Measurements from ENCODE around the gene TBX4. TPM values are rescaled to one million over a fixed set of nuclear protein-coding genes. Genes with fewer than 3 reads are reported as not detected.

Gene TBX4
- total RNA-seq, 1 experiment from 2014 or later: not detected

GRCh38 chr17:61464843-61465180 lies 12.6 kb downstream of the TBX4 start:
- H3K18ac ChIP-seq (ENCODE audit: insufficient read length, low read depth, low read length): no peak overlapping the region
- no peaks in the 10 kb centered on the region for H3K23me2 ChIP-seq (ENCODE audit: insufficient read length, low read depth, low read length, poor library complexity, severe bottlenecking)
- H3K56ac ChIP-seq (ENCODE audit: insufficient read length, low read depth, low read length): no peak overlapping the region
- Mint-ChIP-seq H3K9me3 (peaks cover 0 to 2% of the 10 kb centered on the region in 2 experiments; a peak in 3 of 5 replicates), H3K4me3 (no peak overlapping the region), H3K27ac (no peak overlapping the region; a peak in 1 of 7 replicates), H3K36me3 (ENCODE audit: insufficient read depth in 1 of 3, low read depth in 3 of 3) (peaks cover 0 to 1% (median 0%) of the 10 kb centered on the region in 3 experiments; a peak in 2 of 7 replicates), H3K27me3 (ENCODE audit: low read depth) (peaks cover 90% of the 10 kb centered on the region), H3K4me1 (peaks cover 15 to 45% of the 10 kb centered on the region in 2 experiments)
- no peak overlapping the region for H2BK5ac ChIP-seq (ENCODE audit: insufficient read length, low read length)
- peaks cover 51% of the 10 kb centered on the region for H3K27me3 ChIP-seq (ENCODE audit: insufficient read depth, low read length)
- no peaks in the 10 kb centered on the region; the same call in 1 of the 2 replicates for H3K4me1 ChIP-seq (ENCODE audit: insufficient read depth, low read length)
- no peaks in the 10 kb centered on the region for H3K9me3 ChIP-seq (ENCODE audit: control insufficient read depth, low read depth, low read length)
- no peak overlapping the region for H3K23ac ChIP-seq (ENCODE audit: insufficient read length, low read depth, low read length)
- WGBS (ENCODE audit: extremely low coverage, insufficient read length, low lambda C conversion rate): no CpG with 5 or more reads among the region's 3 CpGs
- no peak overlapping the region for H2BK120ac ChIP-seq (ENCODE audit: low read depth, low read length, poor library complexity, severe bottlenecking)
- no peak overlapping the region for H3K9ac ChIP-seq (ENCODE audit: extremely low read depth, insufficient read length, low read length)
- H3T11ph ChIP-seq (ENCODE audit: low read length): no peak overlapping the region
- no peaks in the 10 kb centered on the region for H3K79me2 ChIP-seq (ENCODE audit: insufficient read depth, low read length)
- no peak overlapping the region for H4K91ac ChIP-seq (ENCODE audit: insufficient read length, low read depth, low read length)
- H3K4ac ChIP-seq (ENCODE audit: low read depth, low read length): no peak overlapping the region
- no peaks in the 10 kb centered on the region for H3K79me1 ChIP-seq (ENCODE audit: insufficient read depth, low read depth, low read length, poor library complexity, severe bottlenecking)
- H3K4me2 ChIP-seq (ENCODE audit: insufficient read depth, insufficient read length, low read length): no peak overlapping the region
- DNase-seq: no peak
- no peak overlapping the region for H2AFZ ChIP-seq (ENCODE audit: low read length)
- H3K27ac ChIP-seq (ENCODE audit: insufficient read length, low read depth, low read length): no peak overlapping the region
- H2BK15ac ChIP-seq (ENCODE audit: low read depth, low read length): no peak overlapping the region
- no peak overlapping the region for H4K5ac ChIP-seq (ENCODE audit: insufficient read length, low read depth, low read length)
- no peak overlapping the region for H3K14ac ChIP-seq (ENCODE audit: insufficient read depth, low read length)
- H4K8ac ChIP-seq (replicated peaks; ENCODE audit: insufficient read length, low read depth, low read length): no peak overlapping the region
- no peaks in the 10 kb centered on the region for H4K20me1 ChIP-seq (ENCODE audit: control insufficient read depth, insufficient read depth, insufficient read length)
- TF ChIP-seq CTCF (conservative IDR thresholded peaks at IDR 0.05): no peak
- H2BK20ac ChIP-seq (ENCODE audit: low read depth, low read length, poor library complexity, severe bottlenecking): no peak overlapping the region
- H2AK5ac ChIP-seq (ENCODE audit: insufficient read length, low read length): no peak overlapping the region
- no peak overlapping the region for H2BK12ac ChIP-seq (ENCODE audit: insufficient read length, low read depth, low read length)

Measured in H9 (cell line).